GM23338 (cell line): ENCODE data around the gene LARP7. TPM values are rescaled to one million over a fixed set of nuclear protein-coding genes. Genes with fewer than 3 reads are reported as not detected.

ENCODE experiments used
- ATAC-seq: fragments of 200-7000 bp; cut with Tn5 transposase; 3 replicates; pipeline ENCODE4 v1.9.1; 2020
- DNase-seq: peaks from one replicate; pipeline ENCODE4 v3.0.0-alpha.2; 2015; ENCODE audit warnings: low spot score
- H2AFZ ChIP-seq: fragments of 200-600 bp; sonication (generic); 2 replicates; pipeline ENCODE4 v1.8.0; 2016; ENCODE audit warnings: antibody characterized with exemption, mild to moderate bottlenecking, moderate library complexity
- H3F3A ChIP-seq: fragments of 200-600 bp; sonication (generic); replicated peaks from 2 replicates; pipeline ENCODE4 v1.8.0; 2017; ENCODE audit warnings: antibody characterized with exemption, mixed run types, low read depth
- H3K27ac ChIP-seq: fragments of 200-600 bp; sonication (generic); 2 replicates; pipeline ENCODE4 v1.6.1; 2016; ENCODE audit warnings: low read depth
- H3K27me3 ChIP-seq: fragments of 200-600 bp; sonication (generic); 2 replicates; pipeline ENCODE4 v1.8.0; 2016; ENCODE audit warnings: mild to moderate bottlenecking, mixed run types, moderate library complexity; ENCODE audit not compliant: insufficient read depth
- H3K36me3 ChIP-seq: fragments of 200-600 bp; sonication (generic); 2 replicates; pipeline ENCODE4 v1.8.0; 2016; ENCODE audit warnings: mild to moderate bottlenecking; ENCODE audit not compliant: insufficient read depth
- H3K4me1 ChIP-seq: fragments of 200-600 bp; sonication (generic); 2 replicates; pipeline ENCODE4 v1.8.0; 2016; ENCODE audit warnings: mild to moderate bottlenecking, moderate library complexity; ENCODE audit not compliant: insufficient read depth
- H3K4me2 ChIP-seq: fragments of 200-600 bp; sonication (generic); 2 replicates; pipeline ENCODE4 v1.7.1; 2017; ENCODE audit warnings: mixed run types
- H3K4me3 ChIP-seq: fragments of 200-600 bp; sonication (generic); 2 replicates; pipeline ENCODE4 v1.6.1; 2016; ENCODE audit warnings: mixed run types
- H3K79me2 ChIP-seq: fragments of 200-600 bp; sonication (generic); replicated peaks from 2 replicates; pipeline ENCODE4 v1.8.0; 2017; ENCODE audit warnings: mild to moderate bottlenecking; ENCODE audit not compliant: insufficient read depth
- H3K9me2 ChIP-seq: fragments of 200-600 bp; sonication (generic); 2 replicates; pipeline ENCODE4 v1.8.0; 2017; ENCODE audit not compliant: insufficient read depth
- H4K20me1 ChIP-seq: fragments of 200-600 bp; sonication (generic); replicated peaks from 2 replicates; pipeline ENCODE4 v1.8.0; 2017; ENCODE audit warnings: mild to moderate bottlenecking; ENCODE audit not compliant: insufficient read depth
- H3K27ac Mint-ChIP-seq: 2 replicates; pipeline ENCODE4 v1.8.0; 2020; ENCODE audit warnings: inconsistent platforms, mild to moderate bottlenecking, moderate library complexity, mixed read lengths
- H3K27me3 Mint-ChIP-seq: 3 replicates; pipeline ENCODE4 v1.8.0; 2022; ENCODE audit warnings: low read depth, mild to moderate bottlenecking, moderate library complexity, mixed read lengths, inconsistent platforms; ENCODE audit not compliant: insufficient read depth, poor library complexity
- H3K36me3 Mint-ChIP-seq: 3 replicates; pipeline ENCODE4 v1.8.0; 2021; ENCODE audit warnings: low read depth, mild to moderate bottlenecking, inconsistent platforms, moderate library complexity, mixed read lengths
- H3K4me1 Mint-ChIP-seq: 3 replicates; pipeline ENCODE4 v1.8.0; 2020; ENCODE audit warnings: mild to moderate bottlenecking, inconsistent platforms, mixed read lengths
- H3K4me3 Mint-ChIP-seq: 3 replicates; pipeline ENCODE4 v1.8.0; 2021; ENCODE audit warnings: moderate library complexity, mild to moderate bottlenecking, inconsistent platforms, mixed read lengths
- H3K9me3 Mint-ChIP-seq: 3 replicates; pipeline ENCODE4 v1.8.0; 2020; ENCODE audit warnings: moderate library complexity, mild to moderate bottlenecking, inconsistent platforms, mixed read lengths
- CREB1 ChIP-seq: fragments of 250-450 bp; sonication (Bioruptor Pico); IDR thresholded peaks from 2 replicates; pipeline ENCODE4 v1.5.0; 2020; ENCODE audit warnings: low read depth, mild to moderate bottlenecking, moderate library complexity
- EZH2 ChIP-seq: fragments of 200-600 bp; sonication (generic); IDR thresholded peaks from one replicate; pipeline ENCODE4 v1.8.0; 2017; ENCODE audit warnings: antibody characterized with exemption, mild to moderate bottlenecking, low read depth; ENCODE audit not compliant: unreplicated experiment
- EZH2phosphoT487 ChIP-seq: fragments of 200-600 bp; sonication (generic); IDR thresholded peaks from one replicate; pipeline ENCODE4 v1.8.1; 2018; ENCODE audit warnings: antibody characterized with exemption; ENCODE audit not compliant: unreplicated experiment
- JUNB ChIP-seq: IDR thresholded peaks from one replicate; pipeline ENCODE4 v1.6.1; 2016; ENCODE audit warnings: antibody characterized with exemption; ENCODE audit not compliant: unreplicated experiment
- NANOG ChIP-seq: IDR thresholded peaks from 2 replicates; pipeline ENCODE4 v1.6.1; 2016; ENCODE audit warnings: antibody characterized with exemption, borderline replicate concordance
- POLR2AphosphoS5 ChIP-seq: IDR thresholded peaks from 2 replicates; pipeline ENCODE4 v1.6.1; 2016; ENCODE audit warnings: antibody characterized with exemption, low read depth
- ZNF331 ChIP-seq: fragments of 250-450 bp; sonication (Bioruptor Pico); IDR thresholded peaks from 2 replicates; pipeline ENCODE4 v1.5.0; 2020; ENCODE audit warnings: low read depth, mild to moderate bottlenecking, moderate library complexity
- polyA plus RNA-seq: library from polyadenylated mRNA; unstranded; fragments of >200 nt; fragmentation: Nextera tagmentation; extraction: Ambion mirVana; gene quantifications from 2 replicates; pipeline ENCODE4 v1.2.1, GENCODE V29; 2016
- total RNA-seq: library from RNA; depleted of rRNA; stranded (reverse); fragments of >200 nt; shearing (Covaris generic); gene quantifications from 2 replicates; pipeline ENCODE4 v1.2.3, GENCODE V29; 2014
- TF ChIP-seq, protein P1 (sequence below): fragments of 250-450 bp; sonication (Bioruptor Pico); IDR thresholded peaks from 2 replicates; pipeline ENCODE4 v1.5.0; 2020; ENCODE audit warnings: mild to moderate bottlenecking, moderate library complexity
- TF ChIP-seq, protein P2 (sequence below): IDR thresholded peaks from one replicate; pipeline ENCODE4 v1.6.1; 2018; ENCODE audit warnings: antibody characterized with exemption; ENCODE audit not compliant: unreplicated experiment
- TF ChIP-seq, protein P3 (sequence below): IDR thresholded peaks from 2 replicates; pipeline ENCODE4 v1.6.1; 2016; ENCODE audit warnings: antibody characterized with exemption

LARP7 gene
- total and polyA plus RNA-seq, 2 experiments from 2014 or later: 25.8 to 157 TPM

DNA sequence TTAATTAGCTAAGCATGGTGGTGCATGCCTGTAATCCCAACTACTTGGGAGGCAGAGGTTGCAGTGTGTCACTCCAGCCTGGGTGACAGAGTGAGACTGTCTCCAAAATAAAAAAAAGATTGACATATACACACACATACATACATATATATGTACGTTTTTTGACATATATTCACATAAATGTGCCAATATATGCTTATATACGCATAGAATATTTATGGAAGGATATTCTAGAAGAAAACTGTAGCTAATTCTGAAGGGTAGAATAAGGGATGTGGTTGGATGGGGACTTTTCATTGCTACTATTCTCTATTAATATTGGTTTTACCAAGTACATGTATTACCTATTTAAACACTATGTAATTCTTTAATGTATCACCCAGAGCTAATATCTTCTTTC lies 20.0 kb upstream of the LARP7 start:
- no peaks in the 10 kb centered on the region for H3K27me3 Mint-ChIP-seq
- no peaks in the 10 kb centered on the region for H3K4me1 ChIP-seq
- no peaks in the 10 kb centered on the region for H3K9me3 Mint-ChIP-seq

More for the DNA sequence above, 20.0 kb upstream of the LARP7 start:
- Histone ChIP-seq H3K27me3 (no peaks in the 10 kb centered on the region), H3F3A (no peaks in the 10 kb centered on the region), H2AFZ (no peak overlapping the region), H3K9me2 (no peaks in the 10 kb centered on the region), H3K4me2 (no peak overlapping the region), H3K4me3 (no peak overlapping the region), H3K27ac (no peak overlapping the region), H4K20me1 (no peaks in the 10 kb centered on the region), H3K36me3 (peaks cover 32% of the 10 kb centered on the region; the same call in 1 of the 2 replicates), H3K79me2 (no peaks in the 10 kb centered on the region)
- TF ChIP-seq, protein P1, sequence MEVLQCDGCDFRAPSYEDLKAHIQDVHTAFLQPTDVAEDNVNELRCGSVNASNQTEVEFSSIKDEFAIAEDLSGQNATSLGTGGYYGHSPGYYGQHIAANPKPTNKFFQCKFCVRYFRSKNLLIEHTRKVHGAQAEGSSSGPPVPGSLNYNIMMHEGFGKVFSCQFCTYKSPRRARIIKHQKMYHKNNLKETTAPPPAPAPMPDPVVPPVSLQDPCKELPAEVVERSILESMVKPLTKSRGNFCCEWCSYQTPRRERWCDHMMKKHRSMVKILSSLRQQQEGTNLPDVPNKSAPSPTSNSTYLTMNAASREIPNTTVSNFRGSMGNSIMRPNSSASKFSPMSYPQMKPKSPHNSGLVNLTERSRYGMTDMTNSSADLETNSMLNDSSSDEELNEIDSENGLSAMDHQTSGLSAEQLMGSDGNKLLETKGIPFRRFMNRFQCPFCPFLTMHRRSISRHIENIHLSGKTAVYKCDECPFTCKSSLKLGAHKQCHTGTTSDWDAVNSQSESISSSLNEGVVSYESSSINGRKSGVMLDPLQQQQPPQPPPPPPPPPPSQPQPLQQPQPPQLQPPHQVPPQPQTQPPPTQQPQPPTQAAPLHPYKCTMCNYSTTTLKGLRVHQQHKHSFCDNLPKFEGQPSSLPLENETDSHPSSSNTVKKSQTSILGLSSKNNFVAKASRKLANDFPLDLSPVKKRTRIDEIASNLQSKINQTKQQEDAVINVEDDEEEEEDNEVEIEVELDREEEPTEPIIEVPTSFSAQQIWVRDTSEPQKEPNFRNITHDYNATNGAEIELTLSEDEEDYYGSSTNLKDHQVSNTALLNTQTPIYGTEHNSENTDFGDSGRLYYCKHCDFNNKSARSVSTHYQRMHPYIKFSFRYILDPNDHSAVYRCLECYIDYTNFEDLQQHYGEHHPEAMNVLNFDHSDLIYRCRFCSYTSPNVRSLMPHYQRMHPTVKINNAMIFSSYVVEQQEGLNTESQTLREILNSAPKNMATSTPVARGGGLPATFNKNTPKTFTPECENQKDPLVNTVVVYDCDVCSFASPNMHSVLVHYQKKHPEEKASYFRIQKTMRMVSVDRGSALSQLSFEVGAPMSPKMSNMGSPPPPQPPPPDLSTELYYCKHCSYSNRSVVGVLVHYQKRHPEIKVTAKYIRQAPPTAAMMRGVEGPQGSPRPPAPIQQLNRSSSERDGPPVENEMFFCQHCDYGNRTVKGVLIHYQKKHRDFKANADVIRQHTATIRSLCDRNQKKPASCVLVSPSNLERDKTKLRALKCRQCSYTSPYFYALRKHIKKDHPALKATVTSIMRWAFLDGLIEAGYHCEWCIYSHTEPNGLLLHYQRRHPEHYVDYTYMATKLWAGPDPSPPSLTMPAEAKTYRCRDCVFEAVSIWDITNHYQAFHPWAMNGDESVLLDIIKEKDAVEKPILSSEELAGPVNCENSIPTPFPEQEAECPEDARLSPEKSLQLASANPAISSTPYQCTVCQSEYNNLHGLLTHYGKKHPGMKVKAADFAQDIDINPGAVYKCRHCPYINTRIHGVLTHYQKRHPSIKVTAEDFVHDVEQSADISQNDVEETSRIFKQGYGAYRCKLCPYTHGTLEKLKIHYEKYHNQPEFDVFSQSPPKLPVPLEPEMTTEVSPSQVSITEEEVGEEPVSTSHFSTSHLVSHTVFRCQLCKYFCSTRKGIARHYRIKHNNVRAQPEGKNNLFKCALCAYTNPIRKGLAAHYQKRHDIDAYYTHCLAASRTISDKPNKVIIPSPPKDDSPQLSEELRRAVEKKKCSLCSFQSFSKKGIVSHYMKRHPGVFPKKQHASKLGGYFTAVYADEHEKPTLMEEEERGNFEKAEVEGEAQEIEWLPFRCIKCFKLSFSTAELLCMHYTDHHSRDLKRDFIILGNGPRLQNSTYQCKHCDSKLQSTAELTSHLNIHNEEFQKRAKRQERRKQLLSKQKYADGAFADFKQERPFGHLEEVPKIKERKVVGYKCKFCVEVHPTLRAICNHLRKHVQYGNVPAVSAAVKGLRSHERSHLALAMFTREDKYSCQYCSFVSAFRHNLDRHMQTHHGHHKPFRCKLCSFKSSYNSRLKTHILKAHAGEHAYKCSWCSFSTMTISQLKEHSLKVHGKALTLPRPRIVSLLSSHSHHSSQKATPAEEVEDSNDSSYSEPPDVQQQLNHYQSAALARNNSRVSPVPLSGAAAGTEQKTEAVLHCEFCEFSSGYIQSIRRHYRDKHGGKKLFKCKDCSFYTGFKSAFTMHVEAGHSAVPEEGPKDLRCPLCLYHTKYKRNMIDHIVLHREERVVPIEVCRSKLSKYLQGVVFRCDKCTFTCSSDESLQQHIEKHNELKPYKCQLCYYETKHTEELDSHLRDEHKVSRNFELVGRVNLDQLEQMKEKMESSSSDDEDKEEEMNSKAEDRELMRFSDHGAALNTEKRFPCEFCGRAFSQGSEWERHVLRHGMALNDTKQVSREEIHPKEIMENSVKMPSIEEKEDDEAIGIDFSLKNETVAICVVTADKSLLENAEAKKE: no peak
- TF ChIP-seq ZNF331 (CRISPR knock-in tag) (no peak), CREB1 (CRISPR knock-in tag) (no peak), EZH2 (no peak), POLR2AphosphoS5 (no peak), EZH2phosphoT487 (no peak), NANOG (no peak), JUNB (no peak)
- TF ChIP-seq, protein P2, sequence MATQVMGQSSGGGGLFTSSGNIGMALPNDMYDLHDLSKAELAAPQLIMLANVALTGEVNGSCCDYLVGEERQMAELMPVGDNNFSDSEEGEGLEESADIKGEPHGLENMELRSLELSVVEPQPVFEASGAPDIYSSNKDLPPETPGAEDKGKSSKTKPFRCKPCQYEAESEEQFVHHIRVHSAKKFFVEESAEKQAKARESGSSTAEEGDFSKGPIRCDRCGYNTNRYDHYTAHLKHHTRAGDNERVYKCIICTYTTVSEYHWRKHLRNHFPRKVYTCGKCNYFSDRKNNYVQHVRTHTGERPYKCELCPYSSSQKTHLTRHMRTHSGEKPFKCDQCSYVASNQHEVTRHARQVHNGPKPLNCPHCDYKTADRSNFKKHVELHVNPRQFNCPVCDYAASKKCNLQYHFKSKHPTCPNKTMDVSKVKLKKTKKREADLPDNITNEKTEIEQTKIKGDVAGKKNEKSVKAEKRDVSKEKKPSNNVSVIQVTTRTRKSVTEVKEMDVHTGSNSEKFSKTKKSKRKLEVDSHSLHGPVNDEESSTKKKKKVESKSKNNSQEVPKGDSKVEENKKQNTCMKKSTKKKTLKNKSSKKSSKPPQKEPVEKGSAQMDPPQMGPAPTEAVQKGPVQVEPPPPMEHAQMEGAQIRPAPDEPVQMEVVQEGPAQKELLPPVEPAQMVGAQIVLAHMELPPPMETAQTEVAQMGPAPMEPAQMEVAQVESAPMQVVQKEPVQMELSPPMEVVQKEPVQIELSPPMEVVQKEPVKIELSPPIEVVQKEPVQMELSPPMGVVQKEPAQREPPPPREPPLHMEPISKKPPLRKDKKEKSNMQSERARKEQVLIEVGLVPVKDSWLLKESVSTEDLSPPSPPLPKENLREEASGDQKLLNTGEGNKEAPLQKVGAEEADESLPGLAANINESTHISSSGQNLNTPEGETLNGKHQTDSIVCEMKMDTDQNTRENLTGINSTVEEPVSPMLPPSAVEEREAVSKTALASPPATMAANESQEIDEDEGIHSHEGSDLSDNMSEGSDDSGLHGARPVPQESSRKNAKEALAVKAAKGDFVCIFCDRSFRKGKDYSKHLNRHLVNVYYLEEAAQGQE: no peak
- TF ChIP-seq, protein P3, sequence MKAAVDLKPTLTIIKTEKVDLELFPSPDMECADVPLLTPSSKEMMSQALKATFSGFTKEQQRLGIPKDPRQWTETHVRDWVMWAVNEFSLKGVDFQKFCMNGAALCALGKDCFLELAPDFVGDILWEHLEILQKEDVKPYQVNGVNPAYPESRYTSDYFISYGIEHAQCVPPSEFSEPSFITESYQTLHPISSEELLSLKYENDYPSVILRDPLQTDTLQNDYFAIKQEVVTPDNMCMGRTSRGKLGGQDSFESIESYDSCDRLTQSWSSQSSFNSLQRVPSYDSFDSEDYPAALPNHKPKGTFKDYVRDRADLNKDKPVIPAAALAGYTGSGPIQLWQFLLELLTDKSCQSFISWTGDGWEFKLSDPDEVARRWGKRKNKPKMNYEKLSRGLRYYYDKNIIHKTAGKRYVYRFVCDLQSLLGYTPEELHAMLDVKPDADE: no peak
- H3K36me3 Mint-ChIP-seq: peaks cover 30% of the 10 kb centered on the region; the same call in 2 of the 3 replicates
- H3K4me1 Mint-ChIP-seq: no peaks in the 10 kb centered on the region
- ATAC-seq: no peak
- no peak overlapping the region for H3K27ac Mint-ChIP-seq
- no peak overlapping the region for H3K4me3 Mint-ChIP-seq
- DNase-seq: no peak
